H1 (cell line): ENCODE results near the gene ANGEL2. TPM values are rescaled to one million over a fixed set of nuclear protein-coding genes. Genes with fewer than 3 reads are reported as not detected.

Experiments used
- CTCF ChIA-PET: fragments of 300-600 bp; sonication (Branson Sonifier 250); formaldehyde crosslinking; loops from one replicate; lab custom pipeline; 2021; ENCODE audit not compliant: partially characterized antibody; lab: Charles Lee
- POLR2A ChIA-PET: fragments of 300-600 bp; sonication (Branson Sonifier 250); formaldehyde crosslinking; loops from one replicate; lab custom pipeline; 2021; ENCODE audit warnings: inconsistent platforms; ENCODE audit not compliant: partially characterized antibody; lab: Charles Lee
- DNase-seq, 2 experiments: peaks; one replicate each; pipeline versions ENCODE4 v3.0.0 to v3.0.0-alpha.2; 2010 to 2022; ENCODE audit warnings: low spot score in 2 of 2, low read depth in 1 of 2, mixed read lengths in 1 of 2
- FAIRE-seq: peaks from 2 replicates; lab custom pipeline; 2011; peaks lifted over from hg19 to GRCh38; lab: Jason Lieb, UNC
- H2AFZ ChIP-seq: 2 replicates; pipeline ENCODE4 v1.8.1; 2012; ENCODE audit warnings: low read length, inconsistent platforms
- H2AK5ac ChIP-seq: 2 replicates; pipeline ENCODE4 v1.6.1; 2013; ENCODE audit warnings: low read depth, low read length
- H2BK120ac ChIP-seq: replicated peaks from 2 replicates; pipeline ENCODE3; 2013; ENCODE audit warnings: low read depth, low read length, inconsistent platforms
- H2BK12ac ChIP-seq: 2 replicates; pipeline ENCODE4 v1.6.1; 2013; ENCODE audit warnings: low read depth, low read length
- H2BK15ac ChIP-seq: 2 replicates; pipeline ENCODE4 v1.6.1; 2013; ENCODE audit warnings: low read length
- H2BK20ac ChIP-seq: 2 replicates; pipeline ENCODE4 v1.6.1; 2013; ENCODE audit warnings: low read length
- H2BK5ac ChIP-seq: 2 replicates; pipeline ENCODE4 v1.6.1; 2013; ENCODE audit warnings: low read depth, low read length
- H3K14ac ChIP-seq: 2 replicates; pipeline ENCODE4 v1.6.1; 2013; ENCODE audit warnings: inconsistent platforms; ENCODE audit not compliant: insufficient read length
- H3K18ac ChIP-seq: 2 replicates; pipeline ENCODE4 v1.6.1; 2013; ENCODE audit warnings: low read length; ENCODE audit errors: extremely low read depth
- H3K23ac ChIP-seq: 2 replicates; pipeline ENCODE4 v1.6.1; 2013; ENCODE audit warnings: inconsistent platforms; ENCODE audit not compliant: insufficient read length
- H3K23me2 ChIP-seq: 2 replicates; pipeline ENCODE4 v1.6.1; 2013; ENCODE audit warnings: low read depth, low read length
- H3K27ac ChIP-seq: 2 replicates; pipeline ENCODE4 v1.6.1; 2011; ENCODE audit warnings: low read depth, low read length, inconsistent platforms
- H3K27me3 ChIP-seq, 4 experiments: replicated peaks in 1 of 4; 1 replicate in 1 of 4; 2 replicates in 3 of 4; pipeline versions ENCODE4 v1.6.1 to v1.8.1; 2011 to 2013; ENCODE audit warnings: low read length in 3 of 4, mild to moderate bottlenecking in 3 of 4, inconsistent platforms in 2 of 4, mixed read lengths in 2 of 4, moderate library complexity in 1 of 4; ENCODE audit not compliant: control insufficient read depth in 3 of 4, insufficient read depth in 3 of 4; ENCODE audit errors: extremely low read depth in 1 of 4
- H3K36me3 ChIP-seq, 4 experiments: 2 replicates each; pipeline versions ENCODE4 v1.6.1 to v1.8.1; 2011 to 2013; ENCODE audit warnings: mild to moderate bottlenecking in 4 of 4, low read length in 3 of 4, moderate library complexity in 2 of 4, control low read depth in 1 of 4, inconsistent platforms in 1 of 4; ENCODE audit not compliant: insufficient read depth in 4 of 4, control insufficient read depth in 2 of 4
- H3K4ac ChIP-seq: replicated peaks from 2 replicates; pipeline ENCODE3; 2013; ENCODE audit warnings: low read length, low read depth, mixed read lengths, inconsistent platforms; ENCODE audit not compliant: insufficient read length
- H3K4me1 ChIP-seq, 4 experiments: replicated peaks in 1 of 4; 1 replicate in 1 of 4; 2 replicates in 3 of 4; pipeline versions ENCODE4 v1.6.1 to v1.8.1; 2011 to 2013; ENCODE audit warnings: low read length in 3 of 4, inconsistent platforms in 2 of 4, mixed read lengths in 1 of 4; ENCODE audit not compliant: insufficient read depth in 4 of 4, control insufficient read depth in 3 of 4
- H3K4me2 ChIP-seq, 2 experiments: 2 replicates each; pipeline versions ENCODE4 v1.6.1 to v1.8.1; 2011 to 2013; ENCODE audit warnings: low read depth in 2 of 2, low read length in 2 of 2, control low read depth in 1 of 2, inconsistent platforms in 1 of 2, mild to moderate bottlenecking in 1 of 2; ENCODE audit not compliant: insufficient read depth in 1 of 2
- H3K4me3 ChIP-seq, 4 experiments: fragments of 200-600, 300-600 bp in 1 of 4; sonication (generic), shearing (Covaris generic), sonication (Bioruptor Twin) in 1 of 4; 2 replicates each; pipeline versions ENCODE4 v1.5.1 to v1.8.1; 2011 to 2016; ENCODE audit warnings: low read length in 4 of 4, low read depth in 3 of 4, control low read depth in 2 of 4, inconsistent platforms in 2 of 4, mild to moderate bottlenecking in 2 of 4, mixed read lengths in 1 of 4, moderate library complexity in 1 of 4; ENCODE audit not compliant: insufficient read depth in 2 of 4; ENCODE audit errors: extremely low read depth in 1 of 4
- H3K56ac ChIP-seq: replicated peaks from 2 replicates; pipeline ENCODE3; 2013; ENCODE audit warnings: low read depth, mild to moderate bottlenecking, mixed read lengths, low read length, inconsistent platforms; ENCODE audit not compliant: insufficient read length
- H3K79me1 ChIP-seq: 2 replicates; pipeline ENCODE4 v1.6.1; 2013; ENCODE audit warnings: low read depth, low read length, control low read depth
- H3K79me2 ChIP-seq, 2 experiments: 2 replicates each; pipeline versions ENCODE4 v1.6.1 to v1.8.1; 2012 to 2013; ENCODE audit warnings: low read length in 2 of 2, mild to moderate bottlenecking in 2 of 2, inconsistent platforms in 1 of 2; ENCODE audit not compliant: insufficient read depth in 2 of 2, control insufficient read depth in 1 of 2
- H3K9ac ChIP-seq, 4 experiments: replicated peaks in 1 of 4; 1 replicate in 1 of 4; 2 replicates in 3 of 4; pipeline versions ENCODE4 v1.6.1 to v1.8.1; 2011 to 2013; ENCODE audit warnings: low read depth in 3 of 4, low read length in 3 of 4, control low read depth in 2 of 4, mild to moderate bottlenecking in 2 of 4, moderate library complexity in 2 of 4, inconsistent platforms in 1 of 4; ENCODE audit errors: extremely low read depth in 1 of 4
- H3K9me3 ChIP-seq, 2 experiments: 2 replicates each; pipeline versions ENCODE4 v1.6.1 to v1.8.1; 2012 to 2013; ENCODE audit warnings: mild to moderate bottlenecking in 2 of 2, moderate library complexity in 2 of 2, control low read depth in 1 of 2, inconsistent platforms in 1 of 2, low read depth in 1 of 2, low read length in 1 of 2, mixed read lengths in 1 of 2; ENCODE audit not compliant: insufficient read depth in 2 of 2
- H4K20me1 ChIP-seq, 2 experiments: replicated peaks in 1 of 2; 2 replicates each; pipeline versions ENCODE3 to v1.8.1; 2011 to 2013; ENCODE audit warnings: inconsistent platforms in 2 of 2, low read length in 2 of 2, mild to moderate bottlenecking in 1 of 2; ENCODE audit not compliant: insufficient read depth in 2 of 2, control insufficient read depth in 1 of 2
- H4K5ac ChIP-seq: 2 replicates; pipeline ENCODE4 v1.6.1; 2013; ENCODE audit warnings: low read length, low read depth, mixed read lengths, inconsistent platforms; ENCODE audit not compliant: insufficient read length
- H4K8ac ChIP-seq: 2 replicates; pipeline ENCODE4 v1.8.0; 2013; ENCODE audit warnings: mild to moderate bottlenecking, moderate library complexity, low read length, inconsistent platforms; ENCODE audit not compliant: insufficient read depth; ENCODE audit errors: extremely low read depth
- H4K91ac ChIP-seq: replicated peaks from 2 replicates; pipeline ENCODE3; 2013; ENCODE audit warnings: low read length, mixed read lengths, inconsistent platforms; ENCODE audit not compliant: insufficient read length
- ATF2 ChIP-seq: IDR thresholded peaks from 2 replicates; pipeline ENCODE4 v1.6.1; 2012; ENCODE audit warnings: low read length, inconsistent platforms
- EGR1 ChIP-seq: IDR thresholded peaks from 2 replicates; pipeline ENCODE4 v1.6.1; 2011; ENCODE audit warnings: low read depth, low read length, borderline replicate concordance
- FOSL1 ChIP-seq: IDR thresholded peaks from 2 replicates; pipeline ENCODE4 v1.6.1; 2011; ENCODE audit warnings: mild to moderate bottlenecking, low read depth, low read length, moderate library complexity; ENCODE audit not compliant: insufficient read depth
- JUN ChIP-seq: IDR thresholded peaks from 2 replicates; pipeline ENCODE4 v1.6.1; 2011; ENCODE audit warnings: low read depth, mild to moderate bottlenecking, improper control_type of control experiment, low read length
- MAX ChIP-seq: IDR thresholded peaks from 2 replicates; pipeline ENCODE4 v1.6.1; 2012; ENCODE audit warnings: inconsistent platforms
- NRF1 ChIP-seq: IDR thresholded peaks from 2 replicates; pipeline ENCODE4 v1.6.1; 2011; ENCODE audit warnings: mild to moderate bottlenecking, low read depth, low read length, improper control_type of control experiment
- RBBP5 ChIP-seq: IDR thresholded peaks from 2 replicates; pipeline ENCODE4 v1.7.1; 2012; ENCODE audit warnings: low read depth, mild to moderate bottlenecking, inconsistent platforms, low read length, moderate library complexity, borderline replicate concordance
- SAP30 ChIP-seq: fragments of 300-600 bp; sonication (generic); IDR thresholded peaks from 2 replicates; pipeline ENCODE4 v1.7.1; 2012; ENCODE audit warnings: low read length, moderate library complexity, mild to moderate bottlenecking, inconsistent platforms; ENCODE audit not compliant: insufficient read depth, insufficient replicate concordance
- SP1 ChIP-seq: IDR thresholded peaks from 2 replicates; pipeline ENCODE4 v1.6.1; 2011; ENCODE audit warnings: low read depth, low read length
- WGBS, 2 experiments: shearing (Covaris generic) in 1 of 2; methylation state at CpG; one replicate each; pipeline versions ENCODE4 v1.1.6 to v1.1.7; 2013 to 2015; ENCODE audit warnings: low lambda C conversion rate in 2 of 2, mixed read lengths in 2 of 2, inconsistent platforms in 1 of 2, low coverage in 1 of 2, missing lambda C conversion rate in 1 of 2; ENCODE audit not compliant: insufficient replicate concordance in 2 of 2, insufficient coverage in 1 of 2, insufficient read length in 1 of 2; ENCODE audit errors: extremely low coverage in 1 of 2, missing lambda C conversion rate in 1 of 2; 5-methylcytosine and 5-hydroxymethylcytosine counted together
- polyA plus RNA-seq, 7 experiments: library from polyadenylated mRNA; depleted of rRNA in 3 of 7; stranded (reverse) in 5 of 7; unstranded in 2 of 7; fragments of >200 nt in 5 of 7; fragments of 200-250 nt in 2 of 7; gene quantifications; 1 replicate in 5 of 7; 2 replicates in 1 of 7; 4 replicates in 1 of 7; pipeline versions ENCODE4 v1.2.1 to v1.2.3, GENCODE V29; 2011 to 2013; ENCODE audit warnings: missing spikeins in 2 of 7, mixed read lengths in 2 of 7
- total RNA-seq: library from RNA; stranded (reverse); fragmentation: NEBNext Ultra II Directional; extraction: Animal tissue kit (Norgen Biotek cat#: 25700); gene quantifications from 2 replicates; pipeline ENCODE4 v1.2.1, GENCODE V29; 2021

ANGEL2 gene
- total and polyA plus RNA-seq, 2 of the 8 experiments (the other 6 are each of a cell fraction or from before 2014, with no cell fraction given), result 18.1 to 39.9 TPM

GRCh38 chr1:213051127-213051880 is 35.6 kb upstream of the ANGEL2 start, which contains the start of gene RPS6KC1:
TSS of gene RPS6KC1 (plus strand) at chr1:213051241. CDS start at chr1:213051405, 164 bp downstream.
- H2AFZ ChIP-seq, result peak within 1 kb of the TSS; percentile 73
- H3K27me3 ChIP-seq, result no peaks in the 10 kb centered on the region; a peak in 1 of 7 replicates
- H4K5ac ChIP-seq, result peak within 1 kb of the TSS; percentile 31
- peak within 1 kb of the TSS; percentile 11 for H3K4ac ChIP-seq
- no peaks in the 10 kb centered on the region for H3K79me1 ChIP-seq
- H3K14ac ChIP-seq, result no peak within 1 kb of the TSS
- H2BK120ac ChIP-seq, result no peak within 1 kb of the TSS
- peak within 1 kb of the TSS; percentile 91 for H4K8ac ChIP-seq
- H2BK15ac ChIP-seq, result peak within 1 kb of the TSS; percentile 20; the same call in 1 of the 2 replicates
- H3K23ac ChIP-seq, result no peak within 1 kb of the TSS
- POLR2A ChIA-PET, result interaction anchor here (1.4 kb wide), 1 partner anchor 36 kb away, joined by 3 read pairs; the partner anchor contains the start of gene ANGEL2
- peak within 1 kb of the TSS; percentile 81 to 93 (median 91) for H3K4me3 ChIP-seq
- H3K36me3 ChIP-seq, result no peaks in the 10 kb centered on the region
- no peak within 1 kb of the TSS for H2BK12ac ChIP-seq
- 3% methylated on average over 24 of the region's 42 CpGs; no CpG with 5 or more reads in 1 of the 2 experiments for WGBS, 2 experiments
- CTCF ChIA-PET, result interaction anchor here (1.5 kb wide), 1 partner anchor 84 kb away, joined by 3 read pairs; no protein-coding TSS in a partner anchor
- peaks cover 0 to 8% (median 2%) of the 10 kb centered on the region in 4 experiments; a peak in 2 of 7 replicates for H3K4me1 ChIP-seq
- peak within 1 kb of the TSS; percentile 33 for H3K56ac ChIP-seq
- H4K20me1 ChIP-seq, result no peaks in the 10 kb centered on the region
- no peak within 1 kb of the TSS; the same call in 1 of the 2 replicates for H3K27ac ChIP-seq
- H4K91ac ChIP-seq, result peak within 1 kb of the TSS; percentile 67
- H3K18ac ChIP-seq, result peak within 1 kb of the TSS; percentile 22; the same call in 1 of the 2 replicates
- H3K23me2 ChIP-seq, result no peaks in the 10 kb centered on the region; the same call in 1 of the 2 replicates
- H2AK5ac ChIP-seq, result no peak within 1 kb of the TSS
- peaks cover 0 to 32% of the 10 kb centered on the region in 2 experiments; a peak in 2 of 4 replicates for H3K79me2 ChIP-seq
- DNase-seq, result peak; percentile 27 to 85
- no peaks in the 10 kb centered on the region for H3K9me3 ChIP-seq
- peak within 1 kb of the TSS; percentile 66 to 72 for H3K4me2 ChIP-seq
- no peak within 1 kb of the TSS for H2BK20ac ChIP-seq
- peak within 1 kb of the TSS; percentile 22; the same call in 1 of the 2 replicates for H2BK5ac ChIP-seq
- peak within 1 kb of the TSS; percentile 40 to 60 (median 48) for H3K9ac ChIP-seq
- no peak for FAIRE-seq
- TF ChIP-seq EGR1 (peak; percentile 53; the same call in 1 of the 2 replicates), JUN (no peak), NRF1 (no peak), SAP30 (peak; percentile 36), FOSL1 (no peak), SP1 (no peak), RBBP5 (peak; percentile 98), MAX (peak; percentile 51), ATF2 (no peak)
